GM12864 (cell line): Measurements from ENCODE around the gene GIMAP4.

Experiments
- DNase-seq: peaks from one replicate; pipeline ENCODE4 v3.0.0-alpha.2; 2011; ENCODE audit warnings: low read depth
- H3K4me3 ChIP-seq: 2 replicates; pipeline ENCODE4 v1.5.1; 2011; ENCODE audit warnings: mild to moderate bottlenecking, low read depth, low read length, control low read depth
- TF ChIP-seq, protein P1 (sequence below): IDR thresholded peaks from 2 replicates; pipeline ENCODE4 v1.5.1; 2011; ENCODE audit warnings: low read depth, mild to moderate bottlenecking, moderate library complexity, low read length, control low read depth, inconsistent platforms; ENCODE audit errors: missing control alignments

GIMAP4 gene

GRCh38 chr7:150620617-150621371 lies 53.6 kb downstream of the GIMAP4 start:
- H3K4me3 ChIP-seq, result no peak overlapping the region
- TF ChIP-seq, protein P1, sequence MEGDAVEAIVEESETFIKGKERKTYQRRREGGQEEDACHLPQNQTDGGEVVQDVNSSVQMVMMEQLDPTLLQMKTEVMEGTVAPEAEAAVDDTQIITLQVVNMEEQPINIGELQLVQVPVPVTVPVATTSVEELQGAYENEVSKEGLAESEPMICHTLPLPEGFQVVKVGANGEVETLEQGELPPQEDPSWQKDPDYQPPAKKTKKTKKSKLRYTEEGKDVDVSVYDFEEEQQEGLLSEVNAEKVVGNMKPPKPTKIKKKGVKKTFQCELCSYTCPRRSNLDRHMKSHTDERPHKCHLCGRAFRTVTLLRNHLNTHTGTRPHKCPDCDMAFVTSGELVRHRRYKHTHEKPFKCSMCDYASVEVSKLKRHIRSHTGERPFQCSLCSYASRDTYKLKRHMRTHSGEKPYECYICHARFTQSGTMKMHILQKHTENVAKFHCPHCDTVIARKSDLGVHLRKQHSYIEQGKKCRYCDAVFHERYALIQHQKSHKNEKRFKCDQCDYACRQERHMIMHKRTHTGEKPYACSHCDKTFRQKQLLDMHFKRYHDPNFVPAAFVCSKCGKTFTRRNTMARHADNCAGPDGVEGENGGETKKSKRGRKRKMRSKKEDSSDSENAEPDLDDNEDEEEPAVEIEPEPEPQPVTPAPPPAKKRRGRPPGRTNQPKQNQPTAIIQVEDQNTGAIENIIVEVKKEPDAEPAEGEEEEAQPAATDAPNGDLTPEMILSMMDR, result no peak
- DNase-seq, result no peak

- no peak for DNase-seq
- TF ChIP-seq, protein P1, result no peak
- H3K4me3 ChIP-seq, result no peak overlapping the region; the same call in 1 of the 2 replicates
These were observed 54.2 kb downstream of the GIMAP4 start for GRCh38 chr7:150621376-150621775.
